Limb (tissue), 2 donors: ENCODE results near the gene EEPD1.

Experiments used
- DNase-seq, 2 donors: peaks; one replicate each; pipeline ENCODE4 v3.0.0-alpha.2; 2016; ENCODE audit errors: extremely low spot score in 2 of 2

EEPD1 gene

DNA sequence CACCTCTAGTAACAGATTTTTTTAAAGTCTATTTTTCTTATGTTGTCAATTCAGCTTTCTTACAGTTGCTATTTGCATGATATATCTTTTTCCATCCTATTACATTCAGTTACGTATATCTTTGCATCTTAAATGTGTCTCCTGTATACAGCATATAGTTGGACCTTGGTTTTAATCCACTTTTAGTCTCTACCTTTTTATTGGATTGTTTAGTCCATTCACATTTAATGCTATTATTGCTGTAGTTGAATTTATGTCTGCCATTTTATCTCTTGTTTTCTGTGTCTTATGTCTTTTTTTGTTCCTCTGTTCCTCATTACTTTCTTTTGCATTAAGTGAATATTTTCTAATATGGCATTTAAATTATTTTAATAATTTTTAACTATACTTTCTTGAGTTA lies 100.6 kb downstream of the EEPD1 start:
- no peak for DNase-seq

DNA sequence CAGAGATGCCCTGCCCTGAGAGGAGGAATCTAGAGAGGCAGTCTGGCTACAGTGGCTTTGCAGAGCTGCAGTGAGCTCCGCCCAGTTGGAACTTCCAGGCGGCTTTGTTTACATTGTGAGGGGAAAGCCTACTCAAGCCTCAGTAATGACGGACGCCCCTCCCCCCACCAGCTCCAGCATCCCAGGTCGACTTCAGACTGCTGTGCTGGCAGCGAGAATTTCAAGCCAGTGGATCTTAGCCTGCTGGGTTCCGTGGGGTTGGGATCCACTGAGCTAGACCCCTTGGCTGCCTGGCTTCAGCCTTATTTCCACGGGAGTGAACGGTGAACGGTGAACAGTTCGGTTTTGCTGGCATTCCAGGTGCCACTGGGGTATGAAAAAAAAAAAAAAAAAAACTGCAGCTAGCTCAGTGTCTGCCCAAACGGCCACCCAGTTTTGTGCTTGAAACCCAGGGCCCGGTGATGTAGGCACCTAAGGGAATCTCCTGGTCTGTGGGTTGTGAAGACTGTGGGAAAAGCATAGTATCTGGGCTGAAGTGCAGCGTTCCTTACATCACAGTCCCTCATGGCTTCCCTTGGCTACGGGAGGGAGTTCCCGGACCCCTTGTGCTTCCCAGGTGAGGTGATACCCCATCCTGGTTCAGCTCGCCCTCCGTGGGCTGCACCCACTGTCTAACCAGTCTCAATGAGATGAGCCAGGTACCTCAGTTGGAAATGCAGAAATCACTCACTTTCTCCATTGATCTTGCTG lies 105.6 kb downstream of the EEPD1 start:
- peak; percentile 74 to 75 for DNase-seq

DNA sequence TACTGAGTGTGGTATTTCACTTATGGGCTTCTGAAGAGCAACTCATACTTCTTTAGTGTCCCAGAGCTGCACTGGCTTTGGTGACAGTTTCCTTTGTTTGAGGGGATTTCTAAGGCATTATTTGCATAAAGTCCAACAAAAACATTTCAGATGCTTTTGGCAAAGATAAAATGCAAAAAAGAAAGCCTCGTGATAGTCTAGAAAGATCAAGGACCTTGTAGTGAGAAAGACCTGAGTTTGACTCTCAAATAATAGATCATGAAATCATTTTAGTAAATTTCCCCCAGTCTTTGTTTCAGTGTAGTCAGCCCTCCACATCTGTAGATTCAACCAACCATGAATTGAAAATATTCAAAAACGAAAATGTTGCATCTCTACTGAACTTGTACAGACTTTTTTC lies 107.4 kb downstream of the EEPD1 start:
- DNase-seq = no peak

DNA sequence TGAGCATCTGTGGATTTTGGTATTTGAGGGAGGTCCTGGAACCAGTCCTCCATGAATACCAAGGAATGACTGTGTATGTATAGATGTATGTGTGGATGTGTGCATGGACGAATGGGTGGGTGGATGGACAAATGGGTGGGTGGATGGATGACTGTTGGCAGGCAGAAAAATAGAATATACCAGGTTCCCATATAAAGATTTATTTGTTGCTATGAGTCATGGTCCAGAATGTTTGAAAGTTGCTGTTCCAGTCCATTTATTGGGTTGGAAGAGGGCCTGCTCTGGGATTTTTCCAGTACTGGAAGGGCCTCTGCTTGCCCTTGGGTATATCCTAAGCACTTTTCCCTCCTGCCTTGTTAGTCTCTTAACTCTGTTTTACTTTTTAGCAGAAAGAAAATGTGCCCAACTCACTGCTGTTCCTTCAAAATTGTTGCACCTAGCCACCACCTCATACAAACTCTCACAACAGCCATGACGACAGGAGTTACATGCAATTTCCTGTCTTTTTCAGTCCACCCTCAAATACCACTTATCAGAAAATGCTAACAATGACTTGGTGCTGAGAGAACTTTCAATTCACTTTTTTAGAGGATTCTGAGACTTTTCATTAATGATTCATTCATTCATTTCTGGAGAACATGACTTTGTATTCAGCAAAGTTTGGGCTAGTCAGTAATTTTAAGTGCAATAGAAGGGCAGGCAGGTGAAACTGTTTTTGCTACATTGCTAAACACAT lies 108.1 kb downstream of the EEPD1 start:
- no peak for DNase-seq

DNA sequence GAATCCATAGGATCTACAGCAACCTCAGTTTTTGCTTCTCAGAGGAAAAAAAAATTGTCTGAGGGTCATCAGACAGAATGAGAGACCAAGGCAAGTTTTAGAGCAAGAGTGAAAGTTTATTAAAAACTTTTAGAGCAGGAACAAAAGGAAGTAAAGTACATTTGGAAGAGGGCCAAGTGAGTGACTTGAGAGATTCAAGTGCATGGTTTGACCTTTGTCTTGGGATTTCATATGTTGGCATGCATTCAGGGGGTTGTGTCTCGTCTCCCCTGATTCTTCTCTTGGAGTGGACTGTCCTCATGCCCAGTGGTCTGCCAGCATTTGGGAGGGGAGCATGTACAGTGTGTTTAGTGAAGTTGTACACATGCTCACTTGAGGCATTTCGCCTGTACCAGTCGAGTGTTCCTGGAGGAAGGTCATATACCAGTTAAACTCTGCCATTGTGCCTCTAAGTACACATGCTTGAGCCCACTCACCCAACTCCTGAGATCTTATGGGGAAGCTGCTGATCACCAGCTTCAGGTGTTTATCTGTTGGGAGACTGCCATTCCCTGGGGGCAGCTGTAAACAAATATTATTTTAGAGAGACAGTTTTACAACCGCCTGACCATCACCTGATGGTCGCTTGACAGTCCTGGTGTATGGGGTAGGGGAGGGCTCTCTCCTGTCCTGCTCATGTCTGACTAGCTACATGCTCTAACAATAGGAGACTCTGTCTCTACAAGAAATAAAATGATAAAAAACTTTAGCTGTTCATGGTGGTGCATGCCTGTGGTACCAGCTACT lies 109.4 kb downstream of the EEPD1 start:
- no peak for DNase-seq

DNA sequence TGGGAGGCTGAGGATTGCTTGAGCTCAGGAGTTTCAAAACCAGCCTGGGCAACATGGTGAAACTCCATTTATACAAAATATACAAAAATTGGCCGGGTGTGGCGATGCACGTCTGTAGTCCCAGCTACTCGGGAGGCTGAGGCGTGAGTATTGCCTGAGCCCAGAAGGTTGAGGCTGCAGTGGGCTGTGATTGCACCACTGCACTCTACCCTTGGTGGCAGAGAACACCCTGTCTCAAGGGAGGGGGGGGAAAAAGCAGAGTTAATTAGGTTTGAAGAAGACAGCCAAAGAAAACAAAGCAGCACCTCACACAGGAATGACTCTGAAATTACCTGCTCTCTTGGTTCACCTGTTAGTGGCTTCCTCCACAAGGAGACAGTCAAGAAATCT lies 110.0 kb downstream of the EEPD1 start:
- no peak for DNase-seq

DNA sequence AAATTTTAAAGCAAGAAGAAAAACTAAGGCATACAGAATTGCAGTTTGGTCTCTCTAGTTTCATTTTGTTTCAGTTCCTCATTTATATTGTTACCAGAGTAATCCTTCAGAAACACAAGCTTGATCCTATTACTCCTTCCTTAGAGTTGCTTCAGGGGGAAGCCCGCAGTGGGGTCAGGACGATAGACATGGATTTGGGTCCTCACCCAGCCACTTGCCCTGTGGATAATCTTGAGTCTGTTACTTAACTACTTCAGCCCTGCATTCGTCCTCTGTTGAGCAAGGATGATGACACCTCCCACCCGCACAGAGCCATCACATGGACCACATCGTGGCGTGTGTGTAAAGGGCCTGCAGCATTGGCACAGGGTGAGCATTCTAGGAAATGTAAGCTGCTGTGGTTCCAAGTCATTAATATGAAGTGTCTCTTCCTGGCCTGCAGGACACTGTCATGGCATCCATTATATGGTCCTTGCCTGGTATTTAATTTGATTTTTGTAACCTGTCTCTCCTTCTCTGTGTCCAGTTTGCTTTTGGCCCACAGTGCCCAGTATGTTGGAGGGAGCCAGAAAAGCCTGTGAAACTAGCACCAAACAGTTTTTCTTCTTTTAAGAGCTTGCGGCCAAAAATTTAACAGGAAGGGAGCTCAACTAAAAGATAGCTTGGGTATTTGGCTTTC lies 111.2 kb downstream of the EEPD1 start:
- DNase-seq = no peak

DNA sequence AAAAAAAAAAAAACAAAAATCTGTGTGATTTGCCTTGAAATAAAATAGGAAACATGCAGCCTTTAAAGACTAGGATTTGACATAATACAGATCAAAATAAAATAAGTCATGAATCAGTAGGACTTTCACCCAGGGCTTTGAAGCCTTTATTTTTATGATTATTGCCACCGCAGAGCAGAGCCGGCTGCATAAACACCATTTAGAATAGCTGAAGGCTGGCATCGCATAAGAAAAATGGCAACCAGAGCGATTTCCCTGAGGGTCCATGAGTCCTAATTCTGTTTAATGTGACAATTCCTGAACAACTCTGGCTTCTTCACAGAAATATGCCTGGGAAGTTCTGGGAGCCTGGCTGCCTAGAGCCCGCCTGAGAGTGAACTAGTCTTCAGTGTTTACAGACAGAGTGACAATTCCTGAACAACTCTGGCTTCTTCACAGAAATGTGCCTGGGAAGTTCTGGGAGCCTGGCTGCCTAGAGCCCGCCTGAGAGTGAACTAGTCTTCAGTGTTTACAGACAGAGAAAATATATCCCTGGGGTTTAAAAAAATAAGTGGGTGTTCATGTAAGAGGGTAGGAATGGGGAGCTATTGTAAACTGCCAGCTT lies 112.0 kb downstream of the EEPD1 start:
- no peak for DNase-seq

DNA sequence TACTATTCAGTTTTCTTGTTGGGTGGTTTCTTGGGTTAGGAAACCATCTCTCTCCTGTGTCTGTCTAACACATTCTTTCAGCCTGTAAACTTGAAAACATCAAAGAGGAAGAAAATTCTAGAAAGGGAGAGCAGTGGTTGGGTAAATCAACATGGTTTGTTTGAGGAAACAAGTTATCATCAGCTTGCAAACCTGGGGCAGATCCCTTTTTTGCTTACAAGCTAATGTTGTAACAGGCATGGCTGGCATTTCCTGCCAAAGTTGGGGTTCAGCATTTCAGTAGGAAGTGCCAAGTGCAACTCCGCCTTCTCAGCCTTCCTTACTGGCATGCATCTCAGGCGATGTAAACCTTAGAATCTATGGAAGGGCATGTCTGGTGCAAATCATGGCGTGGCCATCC lies 112.6 kb downstream of the EEPD1 start:
- DNase-seq = no peak

DNA sequence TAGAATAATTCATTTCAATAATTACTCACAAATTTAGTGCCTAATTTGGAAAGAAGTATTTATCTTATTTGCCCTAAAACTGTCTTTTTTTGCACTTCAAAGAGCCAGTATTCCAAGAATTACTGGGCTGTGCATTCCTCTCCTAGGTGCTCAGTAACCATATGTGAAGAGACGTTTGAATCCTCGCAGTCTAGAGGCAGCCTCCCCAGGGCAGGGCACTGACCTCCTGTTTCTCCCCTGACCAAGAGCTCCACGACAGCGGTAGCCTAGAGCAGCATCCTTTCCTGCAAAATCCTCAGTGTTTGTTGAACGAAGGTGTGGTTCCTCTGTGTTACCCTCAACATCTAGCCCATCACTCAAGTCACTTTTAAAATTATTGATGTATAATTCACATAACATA lies 113.1 kb downstream of the EEPD1 start:
- DNase-seq = no peak

DNA sequence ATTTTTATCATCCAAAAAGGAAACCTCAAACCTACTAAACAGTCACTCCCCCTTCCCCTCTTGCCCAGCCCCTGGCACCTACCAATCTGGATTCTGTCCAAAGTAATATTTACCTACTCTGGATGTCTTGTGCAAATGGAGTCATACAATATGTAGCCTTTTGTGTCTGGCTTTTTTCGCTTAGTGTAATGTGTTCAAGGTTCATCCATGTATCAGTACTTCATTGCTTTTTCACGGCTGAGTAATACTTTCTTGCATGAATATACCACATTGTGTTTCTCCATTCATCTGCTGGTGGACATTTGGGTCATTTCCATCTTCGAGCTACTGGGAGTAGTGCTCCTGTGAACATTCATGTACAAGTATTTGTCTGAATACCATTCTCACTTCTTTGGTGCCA lies 113.6 kb downstream of the EEPD1 start:
- no peak for DNase-seq

DNA sequence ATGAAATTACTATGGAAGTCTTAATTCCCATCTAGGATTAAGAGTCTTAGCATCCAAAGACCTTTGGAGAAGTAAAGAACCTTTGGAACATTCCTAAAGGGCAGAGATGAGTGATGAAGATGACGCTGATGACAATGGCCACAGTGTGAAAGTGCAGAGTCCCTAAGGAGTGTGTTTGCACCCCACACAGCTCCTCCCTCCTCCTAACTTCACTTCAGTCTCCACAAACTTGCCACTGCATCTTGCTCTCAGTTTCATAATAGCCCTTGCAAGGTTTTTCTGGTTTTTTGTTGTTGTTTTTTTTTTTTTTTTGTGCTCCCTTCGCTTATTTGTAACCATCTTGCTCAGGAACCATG lies 119.1 kb downstream of the EEPD1 start:
- DNase-seq = no peak

DNA sequence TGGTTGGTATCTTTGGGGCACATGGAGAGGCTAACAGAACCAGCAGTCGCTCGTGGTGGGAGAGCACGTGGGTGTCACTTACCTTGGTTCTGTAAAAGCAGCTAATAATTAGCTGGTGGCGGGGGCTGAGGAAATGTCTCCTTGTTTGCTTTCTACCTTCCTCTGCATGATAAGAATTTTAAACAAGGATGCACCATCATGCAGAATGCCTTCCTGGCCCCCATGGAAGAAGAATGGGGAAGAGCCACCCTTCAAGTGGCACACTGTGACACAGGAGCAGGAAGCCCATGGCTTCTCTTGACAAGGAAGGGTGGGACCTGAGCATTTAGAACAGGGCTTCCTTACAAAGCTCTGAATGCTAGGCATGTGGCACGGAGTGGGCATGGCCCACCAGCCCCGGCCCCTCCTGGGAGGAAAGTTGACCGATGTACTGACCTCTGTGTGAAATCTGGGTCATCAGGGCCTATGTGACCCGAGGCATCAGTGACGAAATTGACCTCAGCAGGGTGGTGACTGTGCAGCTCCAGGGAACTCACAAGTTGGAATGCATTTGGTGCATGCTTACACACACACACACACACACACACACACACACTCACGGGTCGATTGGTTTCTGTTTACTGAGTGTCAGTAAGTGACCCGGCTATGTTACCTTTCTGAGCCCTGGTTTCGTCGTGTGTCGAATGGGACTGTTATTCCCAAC lies 119.7 kb downstream of the EEPD1 start:
- DNase-seq = no peak

DNA sequence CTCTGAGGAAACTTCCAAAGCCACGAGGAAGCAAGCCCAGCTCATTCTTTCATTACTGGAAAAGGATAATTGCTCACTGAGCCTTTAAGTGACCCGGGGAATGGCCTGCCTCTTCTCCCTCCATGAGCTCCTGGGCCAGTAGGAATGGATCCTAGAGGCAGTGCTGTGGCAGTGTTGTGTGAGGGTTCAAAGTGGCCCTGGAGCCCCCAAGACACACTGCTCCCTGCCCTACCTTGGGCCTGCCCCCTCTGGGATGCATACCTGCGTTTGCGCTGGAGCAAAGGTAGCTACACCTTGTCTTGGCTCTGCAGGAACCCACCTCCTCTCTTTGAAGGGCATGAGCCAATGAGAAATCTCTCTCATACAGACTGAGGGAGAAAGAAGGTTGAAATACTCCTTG lies 120.8 kb downstream of the EEPD1 start:
- no peak for DNase-seq

DNA sequence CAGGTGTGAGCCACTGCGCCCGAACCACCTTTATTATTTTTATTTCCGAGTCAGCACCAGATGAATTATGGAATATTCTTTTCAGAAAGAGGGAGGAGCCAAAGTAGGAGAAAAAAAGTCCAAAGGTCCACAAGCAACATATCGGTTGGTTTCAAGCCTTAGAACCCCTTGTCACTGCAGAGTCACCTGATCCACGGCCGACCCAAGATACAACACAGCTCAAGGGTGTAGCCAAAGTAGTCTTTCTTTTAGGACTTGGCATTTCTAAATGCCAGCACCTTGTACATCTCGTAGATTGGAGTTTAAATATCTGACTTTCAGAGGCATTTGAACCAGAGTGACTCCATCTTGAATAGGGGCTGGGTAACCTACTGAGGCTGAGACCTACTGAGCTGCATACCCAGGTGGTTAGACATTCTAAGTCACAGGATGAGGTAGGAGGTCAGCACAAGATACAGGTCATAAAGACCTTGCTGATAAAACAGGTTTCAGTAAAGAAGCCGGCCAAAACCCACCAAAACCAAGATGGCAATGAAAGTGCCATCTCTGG lies 122.8 kb downstream of the EEPD1 start:
- DNase-seq = no peak

DNA sequence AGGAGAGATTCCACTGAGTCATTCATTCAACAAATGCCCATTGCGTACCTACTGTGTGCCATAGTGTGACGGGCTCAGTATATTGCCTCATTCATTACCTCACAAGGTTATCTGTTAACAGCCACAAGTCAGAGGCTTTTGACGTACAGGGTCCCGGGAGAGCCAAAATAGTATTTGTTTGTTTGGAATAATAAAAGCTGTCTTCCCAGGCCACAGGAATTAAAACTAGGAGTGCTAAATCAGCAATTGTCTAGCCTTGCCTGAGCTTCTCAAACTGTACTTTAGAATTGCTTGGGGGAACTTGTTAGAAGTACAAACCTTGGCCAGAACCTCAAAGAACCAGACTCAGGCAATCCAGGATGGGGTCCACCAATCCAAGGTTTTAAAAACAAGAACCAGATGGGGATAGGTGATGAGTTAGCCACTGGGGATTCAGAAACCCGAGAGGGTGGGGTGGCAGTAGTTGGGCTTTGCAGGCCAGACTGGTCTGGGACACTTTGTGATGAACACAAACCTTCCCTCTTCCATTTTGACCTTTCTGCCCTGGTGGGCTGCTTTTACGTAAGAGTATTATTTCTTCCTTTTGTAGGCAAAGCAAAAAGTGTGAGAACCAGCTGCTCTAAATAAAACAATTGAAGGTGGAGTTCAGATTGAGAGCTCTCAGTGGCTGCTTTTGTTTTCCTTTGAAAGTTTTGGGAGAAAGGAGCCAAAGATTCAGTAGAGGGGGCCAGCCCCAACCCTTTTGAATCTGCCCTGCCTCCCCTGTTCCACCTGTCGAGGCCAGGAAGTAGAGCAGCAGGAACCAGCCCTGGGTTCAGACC lies 123.6 kb downstream of the EEPD1 start:
- DNase-seq = no peak

DNA sequence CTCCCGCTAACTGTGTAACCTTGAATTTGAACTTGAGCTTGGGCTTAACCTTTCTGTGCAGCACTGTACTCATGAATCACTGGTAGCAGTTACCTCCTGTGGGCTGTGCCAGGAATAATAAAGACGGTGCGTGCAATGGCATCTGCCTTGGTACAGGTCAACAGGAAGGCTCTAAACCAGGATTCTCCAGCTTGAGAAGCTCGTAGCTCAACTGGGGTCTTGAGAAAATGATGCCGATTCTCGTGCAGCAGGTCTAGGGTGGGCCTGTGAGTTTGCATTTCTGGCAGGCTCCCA lies 124.1 kb downstream of the EEPD1 start:
- DNase-seq = no peak

DNA sequence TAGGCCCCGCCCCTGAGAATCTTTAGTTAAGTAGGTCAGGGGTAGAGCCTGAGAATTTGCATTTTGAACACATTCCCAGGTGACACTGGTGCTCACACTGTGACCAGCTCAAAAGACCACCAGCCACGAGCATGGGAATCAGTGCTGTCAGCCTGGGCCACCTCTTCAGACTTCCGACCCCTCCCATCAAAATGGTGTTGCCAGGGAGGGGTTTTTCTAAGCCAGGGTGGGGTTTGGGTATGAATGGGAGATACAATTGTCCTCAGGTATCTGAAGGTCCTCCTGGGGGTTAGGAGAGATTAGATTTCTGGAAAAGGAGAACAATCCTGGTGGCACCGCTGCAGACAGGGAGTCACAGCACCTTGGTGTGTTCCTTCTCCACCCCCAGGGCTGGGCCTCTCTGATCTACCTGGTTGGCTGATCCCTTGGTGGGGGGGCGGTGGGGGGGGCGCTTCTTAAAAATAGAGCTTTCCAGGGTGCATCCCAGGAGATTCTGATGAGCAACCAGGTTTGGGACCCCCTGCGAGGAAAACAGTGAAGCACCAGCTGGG lies 125.1 kb downstream of the EEPD1 start:
- DNase-seq = no peak

DNA sequence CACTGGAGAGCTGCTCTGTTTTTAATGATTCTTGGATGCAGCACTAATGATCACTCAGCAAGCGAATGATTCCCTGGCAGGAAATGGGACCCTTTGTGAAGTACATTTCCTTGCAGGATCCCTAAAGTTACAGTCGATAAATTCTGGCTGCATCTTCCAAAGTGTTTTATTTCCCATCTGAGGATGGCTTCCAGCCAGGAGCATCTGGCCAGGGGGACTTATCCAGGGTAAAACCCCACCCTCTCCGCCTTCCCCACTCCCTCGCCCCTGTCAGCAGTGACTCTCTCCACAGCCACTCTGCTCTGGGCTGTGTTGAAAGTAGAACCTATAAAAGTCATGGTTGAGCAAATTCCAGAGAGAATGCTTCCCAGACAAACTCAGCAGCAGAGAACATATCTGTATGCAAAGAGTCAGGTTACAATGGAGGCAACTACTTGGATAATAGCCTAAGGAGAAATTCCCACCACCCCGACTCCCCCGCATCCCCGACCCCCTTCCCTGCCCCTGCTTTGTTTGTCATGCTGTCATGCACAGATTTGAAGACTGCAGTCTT lies 125.6 kb downstream of the EEPD1 start:
- peak; percentile 80 to 81 for DNase-seq
